GM12878 (cell line): Measurements from ENCODE around the gene SURF6.

Experiments used
- FOXM1 ChIP-seq: IDR thresholded peaks from 2 replicates; pipeline ENCODE4 v1.6.1; 2012; ENCODE audit warnings: low read depth, mild to moderate bottlenecking, inconsistent platforms, low read length, moderate library complexity
- SIN3A ChIP-seq: IDR thresholded peaks from 2 replicates; pipeline ENCODE4 v1.6.1; 2012; ENCODE audit warnings: low read depth, low read length, improper control_type of control experiment
- TF ChIP-seq, protein P1 (sequence below), 3 experiments: IDR thresholded peaks in 2 of 3; conservative IDR thresholded peaks in 1 of 3; 2 replicates each; pipeline ENCODE4 v1.5.1; 2011; ENCODE audit warnings: low read depth in 3 of 3, low read length in 3 of 3, mild to moderate bottlenecking in 3 of 3, control low read depth in 2 of 3, moderate library complexity in 2 of 3, inconsistent platforms in 1 of 3, mixed read lengths in 1 of 3; ENCODE audit not compliant: control insufficient read depth in 2 of 3, insufficient read depth in 1 of 3; ENCODE audit errors: extremely low read depth in 1 of 3

DNA sequence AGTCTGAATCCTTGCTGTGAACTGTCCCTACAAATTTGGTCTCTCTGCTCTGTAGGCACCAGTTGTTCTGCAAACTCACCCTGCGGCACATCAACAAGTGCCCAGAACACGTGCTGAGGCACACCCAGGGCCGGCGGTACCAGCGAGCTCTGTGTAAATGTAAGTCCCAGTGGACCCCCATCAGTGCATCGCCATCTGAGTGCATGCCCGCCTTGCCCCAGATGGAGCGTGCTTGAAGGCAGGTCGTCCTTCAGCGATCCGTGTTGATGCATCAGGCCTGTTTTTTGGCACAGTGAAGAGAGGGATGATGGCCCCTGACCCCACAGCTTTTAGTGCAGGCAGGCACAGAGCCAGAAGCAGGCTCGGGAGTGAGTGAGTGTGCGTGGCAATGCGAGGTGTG, 21.7 kb upstream of the SURF6 start:
- TF ChIP-seq, protein P1, sequence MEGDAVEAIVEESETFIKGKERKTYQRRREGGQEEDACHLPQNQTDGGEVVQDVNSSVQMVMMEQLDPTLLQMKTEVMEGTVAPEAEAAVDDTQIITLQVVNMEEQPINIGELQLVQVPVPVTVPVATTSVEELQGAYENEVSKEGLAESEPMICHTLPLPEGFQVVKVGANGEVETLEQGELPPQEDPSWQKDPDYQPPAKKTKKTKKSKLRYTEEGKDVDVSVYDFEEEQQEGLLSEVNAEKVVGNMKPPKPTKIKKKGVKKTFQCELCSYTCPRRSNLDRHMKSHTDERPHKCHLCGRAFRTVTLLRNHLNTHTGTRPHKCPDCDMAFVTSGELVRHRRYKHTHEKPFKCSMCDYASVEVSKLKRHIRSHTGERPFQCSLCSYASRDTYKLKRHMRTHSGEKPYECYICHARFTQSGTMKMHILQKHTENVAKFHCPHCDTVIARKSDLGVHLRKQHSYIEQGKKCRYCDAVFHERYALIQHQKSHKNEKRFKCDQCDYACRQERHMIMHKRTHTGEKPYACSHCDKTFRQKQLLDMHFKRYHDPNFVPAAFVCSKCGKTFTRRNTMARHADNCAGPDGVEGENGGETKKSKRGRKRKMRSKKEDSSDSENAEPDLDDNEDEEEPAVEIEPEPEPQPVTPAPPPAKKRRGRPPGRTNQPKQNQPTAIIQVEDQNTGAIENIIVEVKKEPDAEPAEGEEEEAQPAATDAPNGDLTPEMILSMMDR (IDR thresholded peaks at IDR 0.05 in 2 of 3, conservative IDR thresholded peaks at IDR 0.05 in 1 of 3; ENCODE audit: control insufficient read depth in 2 of 3, extremely low read depth in 1 of 3, insufficient read depth in 1 of 3, low read depth in 3 of 3, low read length in 3 of 3): no peak
- TF ChIP-seq FOXM1: no peak
- no peak for TF ChIP-seq SIN3A
